NCI-H2081 treated with DMSO at 0.1 percent for 48 hours (cell line): ENCODE results near the gene KCNJ18.
"Not testable (repeated sequence)": the region's sequence is repeated elsewhere in the genome, so short reads cannot be mapped to it uniquely, and the experiment has no call there.

ENCODE experiments used
- DNase-seq: peaks from one replicate; lab custom pipeline; 2025; lab: John Stamatoyannopoulos, UW

KCNJ18 gene

DNA sequence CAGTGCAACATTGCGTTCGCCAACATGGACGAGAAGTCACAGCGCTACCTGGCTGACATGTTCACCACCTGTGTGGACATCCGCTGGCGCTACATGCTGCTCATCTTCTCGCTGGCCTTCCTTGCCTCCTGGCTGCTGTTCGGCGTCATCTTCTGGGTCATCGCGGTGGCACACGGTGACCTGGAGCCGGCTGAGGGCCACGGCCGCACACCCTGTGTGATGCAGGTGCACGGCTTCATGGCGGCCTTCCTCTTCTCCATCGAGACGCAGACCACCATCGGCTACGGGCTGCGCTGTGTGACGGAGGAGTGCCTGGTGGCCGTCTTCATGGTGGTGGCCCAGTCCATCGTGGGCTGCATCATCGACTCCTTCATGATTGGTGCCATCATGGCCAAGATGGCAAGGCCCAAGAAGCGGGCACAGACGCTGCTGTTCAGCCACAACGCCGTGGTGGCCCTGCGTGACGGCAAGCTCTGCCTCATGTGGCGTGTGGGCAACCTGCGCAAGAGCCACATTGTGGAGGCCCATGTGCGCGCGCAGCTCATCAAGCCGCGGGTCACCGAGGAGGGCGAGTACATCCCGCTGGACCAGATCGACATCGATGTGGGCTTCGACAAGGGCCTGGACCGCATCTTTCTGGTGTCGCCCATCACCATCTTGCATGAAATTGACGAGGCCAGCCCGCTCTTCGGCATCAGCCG lies 10.8 kb downstream of the KCNJ18 start:
- DNase-seq, result not testable (repeated sequence)

DNA sequence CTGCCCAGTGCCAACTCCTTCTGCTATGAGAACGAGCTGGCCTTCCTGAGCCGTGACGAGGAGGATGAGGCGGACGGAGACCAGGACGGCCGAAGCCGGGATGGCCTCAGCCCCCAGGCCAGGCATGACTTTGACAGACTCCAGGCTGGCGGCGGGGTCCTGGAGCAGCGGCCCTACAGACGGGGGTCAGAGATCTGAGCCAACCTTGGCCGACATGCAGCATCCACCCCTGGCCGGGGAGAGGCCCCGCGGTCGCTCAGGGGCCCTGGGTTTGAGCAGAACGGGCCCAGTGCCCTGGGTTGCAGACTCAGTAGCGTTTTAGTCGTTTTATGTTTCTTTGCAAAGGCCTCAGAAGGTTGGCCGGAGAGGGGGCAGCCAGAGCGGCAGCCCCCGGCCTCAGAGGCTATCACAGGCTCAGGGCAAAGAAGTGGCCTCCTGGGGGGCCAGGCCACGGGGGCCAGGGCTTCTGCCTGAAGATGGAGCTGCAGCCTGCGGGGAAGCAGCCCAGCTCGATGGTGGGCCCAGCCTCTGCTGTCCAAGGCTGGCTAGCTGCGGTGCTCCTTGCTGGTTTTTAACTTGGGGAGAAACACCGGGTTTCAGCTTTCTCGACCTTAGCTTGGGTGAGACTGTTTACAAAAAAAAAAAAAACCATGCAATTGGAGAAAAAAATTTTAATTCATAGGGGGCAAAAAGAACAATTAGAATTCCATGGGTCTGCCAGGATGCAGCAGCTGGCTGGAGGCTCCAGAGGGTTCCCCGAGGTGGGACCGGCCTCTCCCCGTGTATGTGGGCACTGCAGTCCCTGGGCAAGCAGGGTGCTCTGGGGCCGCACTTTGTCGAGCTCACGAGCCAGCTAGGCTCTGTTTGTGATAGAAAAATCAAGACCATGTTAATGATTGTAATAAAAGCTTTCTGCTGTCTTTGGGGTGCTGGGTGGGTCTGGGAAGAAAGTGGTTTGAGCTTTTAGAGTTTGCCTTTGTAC lies 11.9 kb downstream of the KCNJ18 start:
- not testable (repeated sequence) for DNase-seq

DNA sequence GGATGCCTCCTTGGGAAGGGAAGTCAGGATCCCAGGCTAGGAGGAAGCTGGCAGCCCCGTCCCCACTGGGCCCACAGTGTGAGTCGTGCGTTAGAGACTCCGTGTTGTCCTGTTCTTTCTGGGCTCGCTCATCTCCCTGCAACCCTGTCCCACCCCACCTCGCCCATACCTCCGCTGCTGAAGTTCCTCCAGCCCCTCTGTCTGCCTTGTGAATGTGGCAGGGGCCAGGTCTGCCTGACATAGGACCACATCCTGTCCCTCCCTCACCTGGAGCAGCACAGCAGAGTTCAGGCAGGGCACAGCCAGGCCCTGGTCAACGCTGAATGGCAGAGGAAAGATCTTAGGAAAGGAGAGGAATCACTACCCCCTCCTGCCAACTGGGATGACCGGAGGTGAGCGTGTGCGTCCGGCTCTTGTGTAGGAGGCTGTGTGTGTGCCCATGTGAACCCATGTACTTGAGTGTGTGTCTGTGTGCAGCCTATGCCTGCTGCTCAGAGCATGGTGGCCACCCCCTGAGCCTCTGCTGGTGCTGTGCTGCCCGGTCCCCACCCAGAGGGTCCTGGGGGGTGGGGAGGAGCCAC lies 12.8 kb downstream of the KCNJ18 start:
- no peak for DNase-seq

DNA sequence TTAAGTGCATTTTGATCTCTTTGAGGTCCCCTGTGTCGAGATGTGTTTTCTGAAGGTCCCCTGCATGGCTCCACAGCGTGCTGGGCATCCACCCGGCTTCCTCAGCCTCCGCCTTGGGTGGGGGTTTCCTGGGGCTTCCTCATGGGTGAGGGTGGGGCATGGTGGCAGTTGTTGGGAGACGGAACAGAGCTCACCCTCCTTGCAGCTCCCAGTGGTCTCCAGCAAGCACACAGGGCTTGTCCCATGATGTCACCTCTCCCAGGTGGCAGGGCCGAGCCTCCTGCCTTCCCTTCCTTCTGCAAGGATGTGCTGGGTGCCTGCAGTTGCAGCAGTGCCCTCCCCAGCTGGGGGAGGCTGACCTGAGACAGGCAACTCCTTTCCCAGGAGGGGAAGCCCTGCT lies 13.4 kb downstream of the KCNJ18 start:
- not testable (repeated sequence) for DNase-seq

DNA sequence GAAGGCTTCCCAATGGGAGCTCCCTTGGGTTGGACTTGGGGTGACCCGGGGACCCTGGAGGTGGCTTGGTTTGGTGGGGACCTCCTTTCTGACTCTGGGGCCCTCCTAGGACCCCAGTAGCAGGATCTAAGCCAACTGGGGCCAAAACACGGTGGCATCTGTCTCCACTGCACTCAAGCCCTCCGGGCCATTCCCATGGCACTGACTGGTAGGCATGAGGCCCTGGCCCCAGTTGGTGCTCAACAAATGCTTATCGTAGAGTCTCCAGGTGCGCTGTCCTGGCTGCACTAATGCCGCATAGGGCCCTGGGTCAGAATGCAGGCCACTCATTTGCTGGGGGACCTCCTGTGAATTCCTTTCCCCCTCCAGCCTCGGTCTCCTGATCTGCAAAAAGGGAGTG lies 14.2 kb downstream of the KCNJ18 start:
- DNase-seq, result not testable (repeated sequence)

DNA sequence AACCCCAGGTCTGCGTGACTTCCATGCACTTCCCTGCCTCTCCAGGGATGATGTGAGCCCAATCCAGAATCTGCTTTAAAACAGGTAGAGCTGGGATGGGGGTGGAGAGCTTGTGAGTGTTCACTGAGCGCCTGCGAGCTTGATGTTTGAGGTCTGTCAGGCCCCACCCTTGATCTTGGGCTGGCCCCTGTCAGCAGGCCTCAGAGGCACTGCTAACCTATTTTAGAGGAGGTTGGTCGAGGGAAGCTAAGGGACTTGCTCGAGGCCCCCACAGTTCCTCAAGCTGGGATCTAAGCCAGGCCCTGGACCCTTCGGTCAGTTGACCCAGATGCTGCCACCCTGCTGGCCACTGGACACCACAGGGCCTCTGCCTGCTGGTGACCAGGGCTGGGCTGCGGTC lies 14.8 kb downstream of the KCNJ18 start:
- not testable (repeated sequence) for DNase-seq

DNA sequence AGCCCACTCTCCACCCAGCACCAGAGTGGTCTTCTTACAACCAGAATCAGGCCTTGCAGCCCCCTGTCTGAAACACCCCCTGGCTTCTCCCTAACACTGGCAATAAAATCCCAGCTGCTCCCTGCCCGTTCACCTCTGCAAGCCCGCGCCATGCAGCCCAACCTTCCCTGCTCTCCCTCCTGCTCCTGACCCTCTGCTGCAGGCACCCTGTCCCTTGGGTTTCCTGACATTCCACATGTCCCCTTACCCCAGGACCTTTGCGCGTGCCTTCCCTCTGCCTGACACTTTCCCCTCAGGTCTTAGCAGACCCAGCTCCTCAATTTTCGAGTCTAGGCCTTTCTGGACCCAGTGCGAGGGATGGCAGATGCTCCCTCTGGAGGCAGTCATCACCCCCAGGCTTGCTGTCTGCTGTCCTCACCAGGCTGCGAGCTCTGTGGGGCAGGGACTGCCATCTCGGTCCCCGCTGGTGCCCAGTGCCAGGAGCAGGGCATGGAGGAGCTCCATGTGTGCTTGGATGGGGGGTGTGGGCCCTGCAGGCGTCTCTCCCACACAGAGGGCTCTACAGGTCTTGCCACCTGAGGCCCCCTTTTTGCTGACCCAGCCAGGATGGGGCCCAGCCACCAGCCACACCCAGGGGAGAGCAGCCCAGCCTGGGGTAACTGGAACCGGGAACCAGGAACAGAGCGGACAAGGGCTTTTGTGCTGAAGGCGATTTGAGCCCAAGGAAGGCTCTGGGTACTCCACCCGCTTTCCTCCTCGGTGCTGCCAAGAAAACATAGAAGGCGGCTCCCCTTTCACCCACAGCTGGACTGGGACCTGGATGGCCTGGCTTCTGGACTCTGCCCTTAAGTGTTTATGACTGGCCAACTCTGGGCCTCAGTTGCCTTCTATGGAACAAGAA lies 15.6 kb downstream of the KCNJ18 start:
- not testable (repeated sequence) for DNase-seq

DNA sequence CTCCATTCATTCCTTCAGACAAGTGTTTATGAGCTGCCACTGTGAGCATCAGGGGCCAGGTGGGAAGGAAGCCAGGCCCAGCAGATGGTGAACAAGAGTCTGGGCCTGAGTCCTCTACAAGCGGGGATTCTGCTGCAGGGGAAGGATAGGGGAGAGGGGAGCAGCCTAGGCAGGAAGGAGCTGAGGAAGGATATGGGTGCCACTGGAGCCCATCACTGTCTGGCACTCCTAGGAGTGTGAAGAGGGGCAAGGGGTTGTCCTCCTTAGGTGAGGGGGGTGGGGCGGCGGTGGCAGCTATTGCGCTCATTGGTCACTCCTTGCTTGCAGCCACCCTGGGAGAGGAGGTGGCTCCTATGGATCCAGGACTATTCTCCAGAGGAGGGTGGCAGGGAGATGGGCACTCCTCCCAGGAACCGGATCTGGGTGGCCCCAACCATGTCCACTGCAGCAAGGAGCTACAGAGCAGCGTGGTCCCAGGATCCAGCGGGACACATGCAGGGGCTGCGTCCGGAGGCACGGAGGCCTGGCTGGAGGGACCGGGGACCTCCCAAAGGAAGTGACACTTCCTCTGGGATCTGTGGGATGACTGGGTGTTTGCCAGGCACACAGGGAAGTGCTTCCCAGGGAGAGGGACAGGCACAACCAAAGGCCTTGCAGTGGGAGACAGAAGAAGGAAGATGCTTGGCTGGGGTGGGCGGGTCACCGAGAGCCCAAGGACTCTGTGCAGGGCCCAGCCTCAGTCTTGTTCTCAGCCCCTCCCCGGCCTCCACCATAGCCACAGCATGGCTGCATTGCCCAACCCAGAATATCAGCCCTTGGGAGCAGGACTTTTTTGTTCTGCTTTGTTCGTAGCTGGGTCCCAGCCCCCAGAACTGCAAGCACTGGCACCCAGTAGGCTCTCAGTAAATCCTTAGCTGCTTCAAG lies 16.6 kb downstream of the KCNJ18 start:
- DNase-seq, result not testable (repeated sequence)

DNA sequence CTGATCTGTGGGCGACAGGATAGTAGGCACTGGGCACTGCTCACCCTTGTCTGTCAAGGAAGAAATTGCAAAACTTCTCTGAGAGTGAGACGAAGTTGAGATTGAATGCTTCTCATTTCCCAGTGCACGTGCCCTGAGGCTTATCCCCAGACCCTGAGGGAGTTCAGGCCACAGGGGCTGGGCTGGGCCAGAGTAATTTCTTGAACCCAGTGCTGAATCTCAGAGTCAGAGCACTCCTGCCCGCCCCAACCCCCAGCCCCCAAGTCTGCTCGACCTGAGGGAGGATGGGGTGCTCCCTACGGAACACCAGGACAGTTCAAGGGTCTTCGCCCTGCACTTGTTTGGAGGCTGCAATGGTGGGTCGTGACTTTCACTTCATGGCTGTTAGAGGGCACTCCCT lies 17.7 kb downstream of the KCNJ18 start:
- not testable (repeated sequence) for DNase-seq

DNA sequence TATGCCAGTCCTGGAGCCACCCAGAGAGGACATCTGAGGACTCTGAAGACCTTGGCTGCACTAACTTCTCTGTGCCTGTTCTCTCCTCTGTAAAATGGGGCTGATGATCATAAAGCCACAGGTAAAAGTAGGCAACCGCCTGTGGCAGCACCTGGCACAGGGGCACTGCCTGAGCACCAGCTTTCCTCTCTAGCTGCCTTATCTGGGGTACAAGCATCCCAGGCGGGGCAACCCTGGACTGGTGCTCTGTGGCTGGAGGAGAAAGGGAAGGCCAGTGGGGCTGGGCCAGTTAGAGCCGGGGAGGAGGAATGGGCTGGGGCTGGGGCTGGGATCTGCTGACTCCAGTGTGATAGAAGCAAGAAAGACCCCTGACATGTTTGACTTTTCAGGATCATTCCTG lies 18.2 kb downstream of the KCNJ18 start:
- not testable (repeated sequence) for DNase-seq

DNA sequence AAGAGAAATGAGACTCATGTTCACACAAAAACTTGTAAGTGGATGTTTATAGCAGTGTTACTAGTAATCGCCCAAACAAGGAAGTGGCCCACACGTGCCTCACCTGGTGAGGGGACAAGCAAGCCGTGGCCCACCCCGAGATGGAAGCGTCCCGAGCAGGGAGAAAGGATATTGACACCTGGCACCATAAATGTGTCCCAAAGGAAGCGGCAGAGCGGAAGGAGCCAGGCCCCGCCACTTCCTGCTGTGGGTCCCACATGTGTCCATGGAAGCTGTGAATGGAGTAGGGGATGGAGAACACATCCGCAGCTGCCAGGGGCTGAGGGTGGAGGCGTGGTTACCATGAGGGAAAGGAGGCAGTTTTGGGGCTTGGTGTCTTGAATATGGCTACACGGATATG lies 18.9 kb downstream of the KCNJ18 start:
- DNase-seq, result no peak

DNA sequence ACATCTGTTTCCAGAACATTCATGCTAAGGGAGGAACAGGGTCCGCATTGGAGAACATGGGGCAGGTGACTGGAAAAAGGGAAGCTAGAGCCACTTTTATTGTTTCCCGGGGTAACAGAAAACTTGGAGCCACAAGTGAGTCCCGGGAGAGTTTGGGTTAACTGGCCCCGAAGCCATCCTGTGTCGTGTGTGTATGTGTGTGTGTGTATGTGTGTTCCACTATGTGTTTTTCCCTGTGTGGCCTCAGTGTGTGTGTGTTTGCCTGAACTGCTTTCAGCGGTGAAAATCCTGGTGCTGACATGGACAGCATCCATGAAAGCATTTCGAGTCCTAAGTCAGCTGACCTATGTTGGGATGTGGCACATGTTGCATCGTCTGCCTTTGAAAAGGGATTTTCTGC lies 20.7 kb downstream of the KCNJ18 start:
- not testable (repeated sequence) for DNase-seq

DNA sequence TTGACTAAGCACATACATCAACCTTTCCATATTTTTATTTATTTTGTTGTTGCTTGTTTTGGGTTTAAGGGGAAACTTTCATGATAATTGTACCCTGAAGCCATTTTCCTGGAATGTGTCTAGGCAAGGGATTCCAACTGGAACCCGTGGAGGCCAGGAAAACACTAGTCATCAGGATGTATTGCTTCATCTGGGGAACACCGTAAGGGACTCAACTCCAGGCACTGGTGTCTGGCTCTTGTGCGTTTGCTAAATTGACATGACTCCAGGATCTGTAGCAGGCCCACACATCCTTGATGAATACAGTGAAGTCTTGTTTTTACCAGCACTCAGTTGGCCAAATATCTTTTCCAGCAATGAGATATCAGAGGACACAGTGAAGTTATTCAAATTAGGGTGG lies 21.3 kb downstream of the KCNJ18 start:
- not testable (repeated sequence) for DNase-seq

DNA sequence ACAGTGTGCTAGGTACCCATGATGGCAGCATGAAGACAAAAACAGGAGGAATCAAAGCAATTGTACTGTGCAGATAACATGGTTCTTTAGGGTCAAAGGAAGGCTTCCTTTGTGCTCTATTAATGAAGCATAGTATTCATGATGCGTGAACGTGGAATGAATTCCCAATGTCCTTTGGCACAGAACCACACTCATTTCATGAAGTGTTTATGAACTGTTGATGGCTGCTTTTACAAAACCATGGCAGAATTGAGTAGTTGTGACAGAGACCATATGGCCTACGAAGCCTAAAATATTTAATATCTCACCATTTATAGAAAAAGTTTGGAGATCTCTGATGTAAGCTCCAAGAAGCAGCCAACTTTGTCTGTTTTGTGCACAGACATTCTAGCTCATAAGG lies 22.4 kb downstream of the KCNJ18 start:
- not testable (repeated sequence) for DNase-seq

DNA sequence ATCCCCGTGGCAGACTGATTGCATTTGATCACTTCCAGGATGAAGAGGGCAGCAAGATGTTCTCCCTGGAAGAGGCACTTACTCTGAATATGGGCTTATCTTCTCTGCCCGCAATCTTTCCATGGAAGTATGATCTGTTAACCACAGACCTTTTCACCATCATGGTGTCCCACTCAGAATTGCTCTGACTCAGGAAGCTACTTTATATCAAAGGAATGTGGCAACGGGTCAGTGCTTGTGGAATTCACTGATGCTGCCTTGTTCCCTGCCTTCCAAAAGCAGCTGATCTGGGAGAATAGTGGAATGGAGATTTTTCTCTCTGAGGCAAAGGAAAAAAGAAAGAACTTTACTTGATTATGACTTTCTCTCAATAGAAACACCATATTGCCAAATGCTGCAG lies 23.6 kb downstream of the KCNJ18 start:
- not testable (repeated sequence) for DNase-seq

DNA sequence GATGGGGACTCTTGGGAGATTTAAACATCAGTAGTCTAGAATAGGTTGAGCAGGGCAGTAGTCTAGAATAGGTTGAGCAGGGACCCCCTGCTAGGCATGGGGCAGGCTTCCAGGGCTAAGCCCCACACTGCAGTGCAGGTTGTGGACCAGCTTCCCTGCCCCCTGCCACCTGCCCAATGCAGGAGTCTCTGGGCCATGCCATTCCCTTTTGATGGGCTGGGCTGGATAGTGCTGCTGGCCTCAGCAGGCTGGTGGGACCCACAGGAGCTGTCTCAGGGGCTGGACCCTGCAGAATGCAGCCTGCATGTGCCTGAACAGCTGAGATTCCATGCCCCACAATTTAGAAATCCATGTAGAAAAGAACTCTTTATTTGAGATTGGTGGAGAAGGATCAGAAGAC lies 26.6 kb downstream of the KCNJ18 start:
- DNase-seq, result not testable (repeated sequence)

DNA sequence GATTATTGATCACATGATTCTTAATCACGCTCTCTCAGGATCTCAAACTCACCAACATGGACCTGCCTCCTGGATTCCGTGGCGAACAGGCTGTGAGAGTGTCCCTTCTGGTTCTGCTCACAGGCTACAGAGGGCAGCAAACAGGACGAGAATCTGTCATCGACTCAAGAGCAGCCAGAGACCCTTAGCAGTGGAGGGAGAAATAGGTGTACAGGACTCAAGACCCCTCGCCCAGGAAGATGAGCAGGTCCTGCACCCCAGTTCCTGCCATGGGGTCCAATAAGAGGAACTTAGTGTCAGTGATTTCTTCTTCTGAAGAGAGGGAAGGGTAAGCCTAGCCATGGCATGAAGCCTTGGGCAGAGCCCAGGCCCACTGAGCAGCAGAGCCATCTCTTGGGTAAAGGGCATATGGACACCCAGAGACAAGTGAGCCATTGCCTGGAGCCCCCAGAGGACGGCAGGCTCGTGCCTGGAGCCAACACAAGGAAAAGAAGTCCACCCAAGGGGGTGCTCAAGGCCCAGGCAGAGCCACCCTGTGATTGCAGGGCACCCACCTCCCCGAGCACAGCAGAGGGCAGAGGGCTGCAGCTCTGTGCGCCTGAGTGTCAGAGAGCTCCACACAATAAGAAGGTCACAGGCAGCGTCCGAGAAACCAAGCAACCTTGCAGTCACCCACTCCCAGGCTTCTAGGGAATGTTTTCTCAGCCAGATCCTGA lies 27.3 kb downstream of the KCNJ18 start:
- not testable (repeated sequence) for DNase-seq

DNA sequence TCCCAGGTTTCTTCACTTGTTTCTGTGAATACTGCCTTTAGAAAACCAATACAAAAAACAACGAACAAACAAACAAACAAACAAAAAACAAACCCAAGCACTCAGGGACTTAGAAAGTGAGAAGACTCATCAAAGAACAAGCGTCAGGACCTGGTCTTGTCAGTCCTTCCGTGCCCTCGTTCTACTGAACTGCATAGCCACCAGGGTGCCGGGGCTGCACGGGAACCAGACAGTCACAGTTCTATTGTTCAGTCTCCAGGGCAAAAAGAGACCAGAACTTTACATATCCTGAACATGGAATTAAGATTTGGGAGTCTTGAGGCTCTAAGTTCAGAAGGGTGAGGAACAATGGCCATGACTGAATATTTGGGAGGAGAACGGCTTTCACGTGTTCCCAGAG lies 28.2 kb downstream of the KCNJ18 start:
- not testable (repeated sequence) for DNase-seq

DNA sequence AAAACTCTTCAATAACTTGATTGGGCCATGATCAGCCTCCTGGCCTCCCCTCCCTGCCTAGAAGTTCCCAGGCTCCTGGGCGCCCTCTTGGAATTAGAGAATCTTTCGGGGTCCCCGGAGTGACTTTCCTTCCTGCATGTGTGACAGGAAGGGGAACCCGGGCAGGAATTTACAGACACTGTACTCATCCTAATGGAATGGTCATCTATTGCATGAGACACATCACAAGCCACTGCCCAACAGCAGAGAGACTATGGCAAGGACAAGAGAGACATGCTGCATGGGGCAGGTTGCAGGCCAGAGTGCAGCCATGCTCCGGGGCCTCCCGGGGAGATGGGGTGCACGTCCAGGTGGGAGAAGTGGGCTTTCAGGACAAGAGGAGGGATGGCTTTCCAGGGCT lies 29.9 kb downstream of the KCNJ18 start:
- DNase-seq, result not testable (repeated sequence)
